ENCODE data around the gene GLYR1. TPM values are rescaled to one million over a fixed set of nuclear protein-coding genes. Genes with fewer than 3 reads are reported as not detected.
A peak's percentile ranks its signal among the peaks of the same experiment; 100 is the strongest.

The GLYR1 gene
- total and polyA plus RNA-seq, 2 of the 4 experiments (the other 2 are of a cell fraction): 26.0 to 54.2 TPM

DNA sequence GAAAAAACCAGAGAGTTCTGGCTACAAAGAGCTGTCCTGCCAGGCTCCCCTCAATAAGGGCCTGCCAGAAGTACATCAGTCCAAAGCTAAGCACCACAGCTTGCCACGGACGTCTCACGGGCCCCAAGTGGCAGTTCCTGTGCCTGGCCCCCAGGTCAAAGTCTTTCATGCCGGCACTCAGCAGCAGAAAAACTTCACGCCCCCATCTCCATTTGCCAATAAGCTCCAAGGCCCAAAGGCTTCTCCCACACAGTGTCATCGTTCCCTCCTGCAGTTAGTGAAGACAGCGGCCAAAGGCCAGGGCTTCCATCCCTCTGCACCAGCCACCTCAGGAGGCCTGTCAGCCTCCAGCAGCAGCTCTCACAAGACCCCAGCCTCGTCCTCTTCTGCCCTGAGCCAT lies 27.6 kb upstream of the GLYR1 start:
- no peak overlapping the region for H2BK20ac ChIP-seq (ENCODE audit: low read depth, low read length)
- H4K91ac ChIP-seq (ENCODE audit: insufficient read depth, low read depth, low read length): no peak overlapping the region
- no peaks in the 10 kb centered on the region for H3K9me1 ChIP-seq (ENCODE audit: insufficient read depth, low read length)
- H3K9me3 ChIP-seq (ENCODE audit: control insufficient read depth, insufficient read depth, low read length): no peaks in the 10 kb centered on the region
- intact Hi-C loops (cut with micrococcal nuclease): no loop called here
- ChIA-PET POLR2A (ENCODE audit: unreplicated experiment) (no interaction called here), CTCF (no interaction called here)
- no peak overlapping the region for H2AFZ ChIP-seq (replicated peaks; ENCODE audit: low read length, poor library complexity)
- H3K9ac ChIP-seq (ENCODE audit: low read depth, low read length): no peak overlapping the region
- peaks cover 8% of the 10 kb centered on the region for H4K20me1 ChIP-seq (ENCODE audit: insufficient read depth, low read length)
- BruUV-seq (replicated peaks): TSS peak; percentile 75
- no peak overlapping the region for H3K18ac ChIP-seq (ENCODE audit: low read depth, low read length)
- dilution Hi-C loops (cut with HindIII; ENCODE audit: low sequenced_read_pairs, unreplicated experiment): no loop called here
- peaks cover 10 to 37% of the 10 kb centered on the region in 2 experiments for H3K79me1 ChIP-seq (ENCODE audit: low read depth in 1 of 2, low read length in 2 of 2)
- no peak overlapping the region for H3K4ac ChIP-seq (ENCODE audit: low read depth, low read length)
- H4K5ac ChIP-seq (ENCODE audit: low read depth, low read length): no peak overlapping the region
- H2BK120ac ChIP-seq (ENCODE audit: low read depth, low read length): no peak overlapping the region
- no peak overlapping the region for H3K23ac ChIP-seq (ENCODE audit: low read depth, low read length)
- TF ChIP-seq MAZ (IDR thresholded peaks at IDR 0.05; ENCODE audit: borderline replicate concordance, low read depth, low read length) (no peak), RFX5 (IDR thresholded peaks at IDR 0.05; ENCODE audit: low read depth, low read length) (no peak), CTCF (conservative IDR thresholded peaks at IDR 0.05; ENCODE audit: low read depth, low read length) (no peak), SMC3 (IDR thresholded peaks at IDR 0.05; ENCODE audit: low read depth, low read length) (no peak), NFE2L2 (IDR thresholded peaks at IDR 0.05; ENCODE audit: low read depth, low read length) (no peak), BHLHE40 (IDR thresholded peaks at IDR 0.05; ENCODE audit: low read depth, low read length) (no peak), POLR2A (IDR thresholded peaks at IDR 0.05; ENCODE audit: low read depth, low read length) (no peak), MAFK (IDR thresholded peaks at IDR 0.05; ENCODE audit: low read depth, low read length) (no peak), CHD1 (IDR thresholded peaks at IDR 0.05; ENCODE audit: low read depth, low read length) (no peak), CEBPB (IDR thresholded peaks at IDR 0.05; ENCODE audit: low read depth, low read length) (no peak), MXI1 (IDR thresholded peaks at IDR 0.05; ENCODE audit: borderline replicate concordance, low read depth, low read length) (no peak), RAD21 (IDR thresholded peaks at IDR 0.05; ENCODE audit: low read length) (no peak), ELK1 (IDR thresholded peaks at IDR 0.05; ENCODE audit: borderline replicate concordance, low read depth, low read length) (no peak), FOS (IDR thresholded peaks at IDR 0.05; ENCODE audit: low read depth, low read length) (no peak)
- TF ChIP-seq, protein P1, sequence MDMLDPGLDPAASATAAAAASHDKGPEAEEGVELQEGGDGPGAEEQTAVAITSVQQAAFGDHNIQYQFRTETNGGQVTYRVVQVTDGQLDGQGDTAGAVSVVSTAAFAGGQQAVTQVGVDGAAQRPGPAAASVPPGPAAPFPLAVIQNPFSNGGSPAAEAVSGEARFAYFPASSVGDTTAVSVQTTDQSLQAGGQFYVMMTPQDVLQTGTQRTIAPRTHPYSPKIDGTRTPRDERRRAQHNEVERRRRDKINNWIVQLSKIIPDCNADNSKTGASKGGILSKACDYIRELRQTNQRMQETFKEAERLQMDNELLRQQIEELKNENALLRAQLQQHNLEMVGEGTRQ (IDR thresholded peaks at IDR 0.05; ENCODE audit: low read depth, low read length): no peak
- H3K4me2 ChIP-seq (ENCODE audit: low read depth, low read length): no peak overlapping the region
- no peak overlapping the region for H2BK5ac ChIP-seq (ENCODE audit: low read depth, low read length, poor library complexity, severe bottlenecking)
- H3K4me1 ChIP-seq (ENCODE audit: control insufficient read depth, insufficient read depth, low read length): no peaks in the 10 kb centered on the region
- no peak overlapping the region for H3K27ac ChIP-seq (ENCODE audit: insufficient read depth, low read length)
- no peak overlapping the region for H3K56ac ChIP-seq (ENCODE audit: extremely low read depth, insufficient read depth, low read length)
- no peak overlapping the region for H2AK5ac ChIP-seq (ENCODE audit: low read depth, low read length)
- no peak for DNase-seq
- H3K27me3 ChIP-seq (ENCODE audit: control insufficient read depth, insufficient read depth, low read length): no peaks in the 10 kb centered on the region
- no peak overlapping the region for H4K8ac ChIP-seq (ENCODE audit: low read depth in 2 of 2, low read length in 2 of 2)
- no peak overlapping the region for H3K14ac ChIP-seq (replicated peaks; ENCODE audit: low read depth, low read length)
- no peak overlapping the region for H2BK15ac ChIP-seq (ENCODE audit: low read depth, low read length)
- no peak overlapping the region for H2AK9ac ChIP-seq (replicated peaks; ENCODE audit: low read depth, low read length, poor library complexity)
- no peak for ATAC-seq (ENCODE audit: low read depth)
- 92% methylated on average over 6 of the region's 8 CpGs; no CpG with 5 or more reads in 1 of the 2 experiments for WGBS, 2 experiments (ENCODE audit: extremely low coverage in 2 of 2, insufficient read length in 1 of 2)
- in situ Hi-C loops (cut with MboI; ENCODE audit: low sequenced_read_pairs): no loop called here
- no peak overlapping the region for H3K4me3 ChIP-seq (ENCODE audit: insufficient read depth, low read depth, low read length)
- peaks cover 79% of the 10 kb centered on the region for H3K36me3 ChIP-seq (ENCODE audit: control insufficient read depth, insufficient read depth, low read length)
